IPS DF 19.7 (cell line): ENCODE results near the gene RUNX2.

ENCODE experiments used
- DNase-seq: peaks from one replicate; pipeline ENCODE4 v3.0.0-alpha.2; 2013; ENCODE audit warnings: low read depth, low spot score

The RUNX2 gene

GRCh38 chr6:45432977-45433376, 104.8 kb downstream of the RUNX2 start:
- no peak for DNase-seq

GRCh38 chr6:45433533-45434380, 105.6 kb downstream of the RUNX2 start:
- DNase-seq: no peak

GRCh38 chr6:45434381-45434700, 106.2 kb downstream of the RUNX2 start:
- DNase-seq: no peak

DNA sequence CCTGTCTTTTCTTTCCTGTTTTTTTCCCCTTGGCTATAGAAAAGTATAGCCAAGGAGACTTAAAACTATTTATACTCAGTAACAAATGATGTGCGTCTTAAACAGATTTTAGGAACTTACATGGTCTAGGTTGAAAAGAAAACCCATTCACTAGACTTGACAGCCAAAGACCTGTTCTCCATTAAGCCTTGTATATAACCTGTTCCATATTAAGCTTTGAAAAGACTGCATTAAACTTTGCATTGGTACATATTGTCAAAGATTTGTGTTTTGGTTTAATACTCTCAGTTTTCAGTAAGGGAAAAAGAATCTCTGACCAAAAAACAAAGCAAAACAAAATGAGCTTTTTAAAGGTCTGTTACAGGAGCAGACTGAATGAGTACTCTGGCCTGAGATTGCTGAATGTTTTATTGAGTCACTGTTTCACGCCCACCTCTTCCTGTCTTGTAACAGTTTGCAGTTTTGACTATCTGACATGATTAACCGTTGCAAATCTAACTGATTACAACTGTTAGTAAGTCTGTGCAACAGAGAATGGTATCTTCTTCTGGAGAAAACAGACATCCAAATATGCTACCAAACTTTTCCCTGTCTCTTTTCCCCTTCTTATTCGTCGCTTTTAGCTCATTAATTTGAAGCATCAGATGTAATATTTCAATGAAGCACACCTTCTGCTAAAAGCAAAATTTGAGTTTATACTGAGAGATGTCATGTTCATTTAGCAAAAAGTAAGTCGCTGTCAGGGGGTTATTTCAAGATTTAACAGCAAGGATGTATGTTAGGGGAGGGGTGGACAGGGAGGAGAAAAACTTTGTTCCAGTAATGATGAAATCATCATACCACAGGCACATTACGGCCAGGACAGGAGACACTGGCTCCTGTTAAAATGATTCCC, 108.7 kb downstream of the RUNX2 start:
- no peak for DNase-seq

DNA sequence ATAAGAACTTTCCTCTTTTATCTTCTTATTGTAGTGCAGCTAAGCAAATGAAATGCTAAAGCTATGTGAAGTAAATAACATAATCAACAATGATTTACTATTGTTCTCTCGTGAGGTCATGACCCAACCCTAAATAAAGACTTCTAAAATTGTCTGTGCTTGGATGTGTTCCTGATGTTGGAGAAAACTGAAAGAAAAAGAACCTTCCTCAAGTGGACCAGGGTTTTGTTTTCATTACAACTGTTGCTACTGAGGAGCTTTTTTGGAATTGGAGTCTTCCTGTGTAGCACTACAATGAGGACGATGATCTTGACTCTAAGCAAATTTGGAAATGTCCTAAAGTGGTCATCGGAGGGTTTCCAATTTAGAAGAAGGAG, 109.3 kb downstream of the RUNX2 start:
- DNase-seq: no peak

- no peak for DNase-seq
Observed at GRCh38 chr6:45438151-45438550, 110.0 kb downstream of the RUNX2 start.

DNA sequence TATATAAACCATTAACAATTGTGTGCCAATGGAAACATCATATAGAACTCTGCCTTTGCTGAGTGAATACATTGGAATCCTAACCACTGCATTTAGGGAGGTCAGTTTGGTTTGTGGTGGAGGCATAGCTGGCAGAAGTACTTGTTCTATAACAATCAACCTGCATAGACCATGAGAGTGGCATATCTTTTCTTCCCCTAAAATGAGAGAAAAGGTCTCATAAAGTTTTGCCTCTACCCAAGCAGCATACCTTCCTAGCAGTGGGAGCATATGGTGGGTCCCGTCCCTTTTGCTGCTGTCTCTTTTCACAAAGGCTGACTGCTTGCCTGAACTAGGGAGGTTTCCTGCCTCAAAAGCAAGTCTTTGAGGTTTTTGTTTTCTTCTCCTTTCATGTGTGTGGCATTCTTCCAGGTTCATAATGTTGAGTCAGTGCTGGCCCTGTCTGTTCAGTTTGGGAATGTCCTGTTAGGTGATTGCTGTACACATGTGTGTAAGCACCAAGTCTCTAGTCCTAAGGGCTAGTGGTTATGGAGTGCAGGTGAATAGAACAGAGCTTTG, 110.8 kb downstream of the RUNX2 start:
- no peak for DNase-seq

DNA sequence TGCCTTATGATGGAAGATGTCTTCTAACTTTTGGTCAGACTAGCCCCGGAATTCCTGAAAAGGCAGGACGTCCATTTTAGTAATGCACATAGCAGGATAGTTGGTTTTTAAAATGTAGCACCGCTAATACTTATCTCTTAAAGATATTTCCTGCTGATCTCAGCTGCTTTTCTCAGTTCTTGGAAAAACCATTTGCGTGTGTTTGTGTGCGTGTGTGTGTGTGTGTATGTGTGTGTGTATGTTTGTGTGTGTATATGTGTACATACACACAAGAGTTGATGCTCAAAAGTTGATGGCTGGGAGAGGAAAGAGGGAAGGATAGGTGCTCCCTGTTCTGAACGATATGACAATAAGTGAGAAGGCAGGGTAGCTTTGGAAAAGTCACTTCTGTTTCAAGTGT, 111.3 kb downstream of the RUNX2 start:
- no peak for DNase-seq

- no peak for DNase-seq
Observed at GRCh38 chr6:45439861-45440388, 111.8 kb downstream of the RUNX2 start.

DNA sequence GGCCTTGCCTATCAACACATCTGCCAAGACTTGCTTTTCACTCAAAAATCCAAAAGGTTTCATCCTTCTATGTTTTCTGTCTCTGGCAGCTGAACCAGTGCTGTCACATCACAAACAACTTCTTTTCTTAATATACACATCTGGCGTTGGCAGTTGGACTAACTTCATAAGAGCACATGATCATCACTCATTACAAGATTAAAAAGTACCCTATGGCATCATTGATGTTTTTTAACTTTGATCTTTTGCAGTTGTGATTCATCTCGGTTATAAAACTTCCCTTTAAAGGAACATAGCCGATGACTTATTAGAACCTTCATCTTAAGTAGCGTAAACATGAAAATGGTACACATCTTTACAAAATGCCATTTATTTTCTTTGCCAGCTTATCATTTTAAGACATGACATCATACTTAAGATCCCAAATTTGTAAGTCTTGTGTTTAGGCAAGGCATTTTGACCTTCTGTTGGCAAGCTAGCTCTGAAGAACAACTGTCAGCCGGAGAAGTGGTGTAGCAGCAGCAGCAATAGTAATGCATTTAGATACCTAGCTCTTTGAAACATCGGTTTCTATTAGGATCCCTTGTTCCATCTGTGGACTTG, 113.8 kb downstream of the RUNX2 start:
- no peak for DNase-seq

DNA sequence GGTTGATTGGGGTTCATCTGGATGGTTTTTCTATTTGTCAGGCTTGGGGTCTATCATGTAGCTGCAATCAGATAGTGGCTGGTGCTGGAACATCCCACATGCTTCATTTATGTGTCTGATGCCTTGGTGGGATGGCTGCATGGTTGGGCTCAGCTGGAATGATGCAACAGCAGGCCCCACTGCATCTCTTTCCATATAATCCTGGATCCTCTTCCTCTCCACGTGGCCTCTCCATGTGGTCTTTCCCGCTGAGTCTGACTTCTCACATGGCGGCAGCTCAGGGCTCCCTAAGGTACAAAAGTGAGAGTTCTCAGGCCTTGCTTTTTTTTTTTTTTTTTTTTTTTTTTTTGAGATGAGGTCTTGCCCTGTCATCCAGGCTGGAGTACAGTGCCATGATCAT, 114.6 kb downstream of the RUNX2 start:
- DNase-seq: no peak

- DNase-seq: no peak
Observed at GRCh38 chr6:45445364-45445748, 117.2 kb downstream of the RUNX2 start.

DNA sequence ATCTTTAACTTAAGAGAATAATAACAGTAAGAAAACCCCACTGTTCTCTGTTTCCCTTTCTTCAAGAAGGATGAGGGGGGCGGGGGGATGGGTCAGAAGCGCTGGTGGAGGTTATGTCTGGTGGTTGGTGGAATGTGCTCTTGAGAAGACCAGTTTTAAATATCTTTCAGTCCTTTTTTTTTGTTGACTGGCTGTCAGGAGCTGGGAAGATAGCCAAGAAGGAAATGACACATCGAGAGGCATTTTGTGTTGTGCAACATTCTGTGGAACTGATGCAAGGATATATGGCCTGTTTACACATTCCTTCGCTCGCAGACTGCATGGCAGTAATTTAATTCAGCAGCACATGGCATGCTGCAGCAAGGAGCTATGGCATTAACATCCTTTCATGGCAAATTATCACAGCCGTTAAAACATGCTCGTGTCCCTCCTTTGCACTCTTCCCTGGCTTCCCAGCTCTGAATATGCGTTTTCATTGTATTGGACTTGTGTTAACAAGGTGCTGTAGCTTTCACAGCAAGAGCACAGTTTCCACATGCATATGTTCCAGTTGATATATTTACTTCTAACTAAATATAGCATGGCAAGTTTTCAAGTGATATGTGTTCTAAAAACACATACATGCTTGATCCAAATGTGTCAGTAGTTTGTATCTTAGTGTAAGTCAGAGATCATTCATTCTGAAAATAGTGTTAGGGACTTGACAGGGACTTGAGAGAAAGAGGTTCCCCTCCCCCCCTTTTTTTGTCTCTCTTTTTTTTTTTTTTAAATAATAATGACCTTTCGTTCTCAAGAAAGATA, 117.8 kb downstream of the RUNX2 start:
- DNase-seq: no peak

DNA sequence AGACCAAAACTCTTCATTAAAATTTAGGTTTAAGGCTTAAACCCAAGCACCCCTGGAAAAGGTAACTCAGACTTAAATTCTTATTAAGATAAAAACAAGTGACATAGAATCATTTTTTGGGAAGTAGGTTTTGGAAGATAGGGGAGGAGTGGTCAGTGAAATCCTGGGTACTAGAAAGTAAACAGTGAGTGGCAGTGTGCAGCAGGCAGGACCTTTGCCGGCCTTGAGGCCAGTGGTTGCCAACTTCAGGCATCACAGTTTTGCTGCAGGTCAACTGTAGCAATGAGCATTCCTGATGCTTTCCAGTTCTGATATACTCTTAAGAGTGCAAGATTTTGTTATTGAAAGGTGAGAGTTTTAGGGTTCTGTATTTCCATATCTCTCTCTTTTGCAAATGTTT, 118.9 kb downstream of the RUNX2 start:
- no peak for DNase-seq

- no peak for DNase-seq
Observed at GRCh38 chr6:45447716-45448115, 119.6 kb downstream of the RUNX2 start.

- DNase-seq: no peak
Observed at GRCh38 chr6:45448417-45449389, 120.6 kb downstream of the RUNX2 start.

DNA sequence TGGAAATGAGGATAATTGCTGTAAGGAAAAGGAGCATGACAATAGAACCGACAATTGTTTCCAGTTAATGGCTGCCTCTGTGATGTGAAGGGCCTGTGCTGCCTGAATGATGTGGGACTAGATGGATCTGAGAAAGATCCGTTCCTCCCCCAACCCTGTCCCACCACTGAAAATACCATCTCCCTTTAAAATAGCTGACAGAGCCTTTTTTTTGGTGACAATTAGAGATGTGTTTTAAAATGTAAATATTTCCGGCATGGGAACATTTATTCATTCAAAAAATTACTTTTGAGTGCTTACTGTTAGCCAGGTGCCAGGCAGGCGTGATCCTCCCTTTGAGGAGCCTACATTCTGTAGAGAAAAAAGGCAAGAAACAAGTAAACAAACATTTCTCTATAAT, 122.0 kb downstream of the RUNX2 start:
- DNase-seq: no peak

GRCh38 chr6:45450831-45451230, 122.7 kb downstream of the RUNX2 start:
- DNase-seq: no peak

DNA sequence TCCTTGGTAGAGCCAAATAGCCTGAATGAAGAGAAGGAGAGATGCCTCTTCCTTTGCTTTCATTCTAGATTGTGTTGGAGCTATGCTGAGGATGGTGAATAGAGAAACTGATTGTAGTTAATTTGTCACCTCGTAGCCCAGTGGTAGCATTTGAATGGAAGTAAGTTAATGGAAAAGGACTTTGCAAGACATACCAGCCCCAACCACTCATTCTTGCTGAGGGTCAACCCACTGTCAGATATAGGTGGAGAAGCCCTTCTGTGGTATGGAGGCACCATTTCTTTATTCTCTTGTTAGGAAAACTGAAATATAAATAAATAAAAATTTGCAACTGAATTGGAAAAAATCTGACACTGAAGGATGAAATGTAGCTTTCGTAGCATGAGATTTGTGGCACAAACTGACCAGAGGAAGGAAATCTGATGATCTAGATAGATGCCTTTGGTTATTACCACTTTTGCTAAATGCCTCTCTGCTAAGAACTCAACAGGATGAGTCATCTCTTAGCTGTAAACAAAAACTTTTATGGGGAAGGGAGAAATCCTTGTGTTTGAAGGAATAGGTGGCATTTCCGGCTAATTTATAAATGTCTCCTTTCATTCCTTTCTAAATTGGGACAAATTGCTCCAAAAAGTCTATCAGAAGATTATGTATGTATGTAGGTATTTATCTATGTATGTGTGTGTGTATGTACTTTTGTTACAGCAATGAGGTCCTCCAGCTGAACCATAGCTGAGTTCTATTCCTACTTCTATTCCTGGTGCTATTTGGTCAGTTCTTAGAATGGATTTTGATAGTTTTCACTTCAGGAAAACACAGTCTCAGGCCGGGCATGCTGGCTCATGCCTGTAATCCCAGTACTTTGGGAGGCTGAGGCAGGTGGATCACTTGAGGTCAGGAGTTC, 126.1 kb downstream of the RUNX2 start:
- no peak for DNase-seq
